IPS-20b (cell line): ENCODE measurements around the gene HIC1.

ENCODE experiments used
- H3K27ac ChIP-seq: one replicate; pipeline ENCODE4 v1.5.1; 2013; ENCODE audit warnings: low read length
- H3K27me3 ChIP-seq: 2 replicates; pipeline ENCODE4 v1.6.1; 2013; ENCODE audit warnings: mild to moderate bottlenecking, low read length, inconsistent platforms; ENCODE audit not compliant: insufficient read depth
- H3K36me3 ChIP-seq: 2 replicates; pipeline ENCODE4 v1.6.1; 2013; ENCODE audit warnings: low read depth, mild to moderate bottlenecking, inconsistent platforms, low read length, moderate library complexity; ENCODE audit not compliant: insufficient read depth
- H3K4me1 ChIP-seq: 2 replicates; pipeline ENCODE4 v1.6.1; 2013; ENCODE audit warnings: mild to moderate bottlenecking, control low read depth, inconsistent platforms, low read length, moderate library complexity; ENCODE audit not compliant: insufficient read depth
- H3K4me3 ChIP-seq: 2 replicates; pipeline ENCODE4 v1.5.1; 2013; ENCODE audit warnings: mild to moderate bottlenecking, low read length, inconsistent platforms
- H3K9ac ChIP-seq: 2 replicates; pipeline ENCODE4 v1.6.1; 2013; ENCODE audit warnings: low read depth, mild to moderate bottlenecking, inconsistent platforms, low read length, moderate library complexity
- H3K9me3 ChIP-seq: 2 replicates; pipeline ENCODE4 v1.6.1; 2013; ENCODE audit warnings: mild to moderate bottlenecking, low read depth, low read length, inconsistent platforms; ENCODE audit not compliant: insufficient read depth

The HIC1 gene

DNA sequence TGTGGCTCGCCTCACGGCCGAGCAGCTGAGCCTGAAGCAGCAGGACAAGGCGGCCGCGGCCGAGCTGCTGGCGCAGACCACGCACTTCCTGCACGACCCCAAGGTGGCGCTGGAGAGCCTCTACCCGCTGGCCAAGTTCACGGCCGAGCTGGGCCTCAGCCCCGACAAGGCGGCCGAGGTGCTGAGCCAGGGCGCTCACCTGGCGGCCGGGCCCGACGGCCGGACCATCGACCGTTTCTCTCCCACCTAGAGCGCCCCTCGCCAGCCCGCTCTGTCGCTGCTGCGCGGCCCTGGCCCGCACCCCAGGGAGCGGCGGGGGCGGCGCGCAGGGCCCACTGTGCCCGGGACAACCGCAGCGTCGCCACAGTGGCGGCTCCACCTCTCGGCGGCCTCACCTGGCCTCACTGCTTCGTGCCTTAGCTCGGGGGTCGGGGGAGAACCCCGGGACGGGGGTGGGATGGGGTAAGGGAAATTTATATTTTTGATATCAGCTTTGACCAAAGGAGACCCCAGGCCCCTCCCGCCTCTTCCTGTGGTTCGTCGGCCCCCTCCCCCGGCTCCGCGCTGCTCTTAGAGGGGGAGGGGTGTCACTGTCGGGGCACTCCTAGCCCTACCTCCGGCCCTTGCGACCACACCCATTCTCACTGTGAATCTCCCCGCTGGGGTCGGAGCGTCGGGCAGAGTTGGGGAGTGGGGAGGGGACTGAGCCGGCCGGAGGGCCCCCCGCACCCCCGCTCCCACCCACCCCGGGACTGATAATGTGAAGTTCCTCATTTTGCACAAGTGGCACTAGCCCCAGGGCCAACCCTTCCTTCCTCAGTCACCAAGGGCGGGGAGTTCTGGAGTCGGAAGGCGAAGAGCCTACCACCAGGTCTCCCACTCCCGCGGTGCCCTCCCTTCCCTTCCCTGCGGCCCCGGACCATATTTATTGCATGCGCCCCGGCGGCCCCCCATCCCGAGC lies 4.0 kb downstream of the HIC1 start:
- peak overlapping the region; percentile 30; the same call in 1 of the 2 replicates for H3K4me3 ChIP-seq
- H3K4me1 ChIP-seq, result peaks cover 13% of the 10 kb centered on the region; the same call in 1 of the 2 replicates
- no peak overlapping the region for H3K9ac ChIP-seq

DNA sequence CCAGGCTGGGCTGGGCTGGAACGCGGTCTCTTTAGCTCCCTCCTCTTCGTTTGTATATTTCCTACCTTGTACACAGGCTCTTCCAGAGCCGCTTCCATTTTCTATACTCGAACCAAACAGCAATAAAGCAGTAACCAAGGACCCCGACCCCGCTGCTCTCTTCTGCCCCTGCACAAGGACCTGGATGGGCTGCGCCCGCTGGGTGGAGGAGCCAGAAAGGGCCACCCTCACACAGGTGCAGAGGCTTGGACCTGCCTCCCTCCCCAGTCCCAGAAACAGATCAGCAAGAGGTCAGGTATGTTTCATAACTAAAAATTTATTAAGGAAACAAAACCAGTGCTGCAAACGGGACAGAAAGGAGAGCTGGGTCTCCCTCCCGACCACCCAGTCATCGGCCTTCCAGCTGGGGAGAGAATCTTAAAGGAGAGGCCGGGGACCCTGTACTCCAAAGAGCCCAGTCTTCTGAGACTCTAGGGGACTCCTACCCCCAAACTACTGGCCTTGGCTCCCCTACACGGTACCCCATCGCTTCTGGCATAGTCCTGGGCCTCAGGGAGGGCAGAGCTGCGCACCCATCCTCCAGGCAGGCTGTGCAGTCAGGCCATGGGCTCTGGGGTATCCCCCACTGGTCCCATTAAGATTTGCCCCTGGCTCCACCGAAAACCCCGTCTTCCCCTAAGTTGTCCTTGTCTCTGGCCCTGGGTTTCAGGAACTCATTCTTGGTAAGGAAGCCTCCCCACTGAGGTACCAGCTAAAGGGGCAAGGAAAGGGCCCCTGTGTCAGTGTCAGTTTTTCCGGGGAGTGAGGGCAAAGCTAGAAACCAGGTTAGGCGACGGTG lies 4.9 kb downstream of the HIC1 start:
- H3K4me3 ChIP-seq, result peak overlapping the region; percentile 30; the same call in 1 of the 2 replicates
- no peak overlapping the region for H3K27ac ChIP-seq
- peaks cover 10% of the 10 kb centered on the region; the same call in 1 of the 2 replicates for H3K36me3 ChIP-seq
- peaks cover 54% of the 10 kb centered on the region for H3K27me3 ChIP-seq
- no peak overlapping the region for H3K9ac ChIP-seq
- H3K9me3 ChIP-seq, result no peaks in the 10 kb centered on the region
- H3K4me1 ChIP-seq, result peaks cover 13% of the 10 kb centered on the region; the same call in 1 of the 2 replicates

More for the DNA sequence above, 4.0 kb downstream of the HIC1 start:
- Histone ChIP-seq H3K27me3 (peaks cover 63% of the 10 kb centered on the region), H3K36me3 (0 out of 2 replicates have a peak, but pooled peaks cover 9% of the 10 kb centered on the region), H3K27ac (no peak overlapping the region), H3K9me3 (no peaks in the 10 kb centered on the region)

DNA sequence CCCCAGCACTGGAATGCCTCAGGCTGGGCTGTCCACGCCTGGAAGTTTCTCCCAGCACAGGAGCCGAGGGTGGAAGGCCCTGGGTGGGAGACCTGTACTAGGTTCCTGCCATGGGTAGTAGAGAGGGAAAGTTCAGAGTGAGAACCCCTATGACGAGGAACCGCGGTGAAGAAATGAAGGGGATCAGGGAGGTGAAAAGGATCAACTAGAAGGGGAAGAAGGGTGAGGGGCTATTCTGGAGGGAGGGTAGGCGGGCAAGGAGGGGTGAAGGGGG lies 5.4 kb downstream of the HIC1 start:
- H3K9ac ChIP-seq, result no peak overlapping the region

DNA sequence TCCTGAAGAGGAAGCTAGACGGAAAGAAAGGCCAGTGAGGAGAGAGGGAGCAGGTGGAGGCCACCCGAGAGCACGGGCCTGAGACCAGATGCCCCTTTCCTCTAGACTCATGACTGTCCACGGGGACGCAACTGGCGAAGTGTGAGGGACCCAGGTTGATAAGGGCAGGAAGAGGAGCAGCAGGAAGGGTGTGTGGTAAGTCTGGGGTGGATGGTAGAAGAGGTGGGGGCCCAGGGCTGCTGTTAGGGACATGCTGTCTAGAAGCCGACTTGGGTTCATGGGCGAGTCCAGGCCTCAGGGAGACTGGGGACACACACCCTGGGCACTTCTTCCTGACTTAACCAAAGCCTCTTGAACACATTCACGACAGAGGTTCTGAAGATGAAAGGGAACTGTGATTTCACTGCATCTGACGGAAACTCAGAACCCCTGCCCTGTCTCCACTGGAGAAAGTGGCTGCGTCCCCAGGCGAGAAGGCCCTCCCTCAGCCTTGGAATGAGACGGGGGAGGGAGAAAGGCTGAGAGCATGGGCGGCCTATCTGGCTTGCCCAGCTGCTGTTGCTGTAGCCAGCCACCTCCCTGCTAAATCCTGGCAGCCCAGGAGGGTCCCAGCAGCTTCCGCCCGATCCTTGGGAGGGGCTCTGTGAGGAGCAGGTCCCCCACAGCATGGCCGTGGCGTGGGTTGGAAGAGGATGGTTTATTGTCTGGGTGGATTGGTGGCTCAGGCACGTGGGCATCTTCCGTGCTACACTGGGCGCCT lies 6.0 kb downstream of the HIC1 start:
- H3K4me1 ChIP-seq, result peaks cover 13% of the 10 kb centered on the region; the same call in 1 of the 2 replicates
- no peak overlapping the region for H3K27ac ChIP-seq
- H3K4me3 ChIP-seq, result no peak overlapping the region
- H3K27me3 ChIP-seq, result peaks cover 44% of the 10 kb centered on the region
- H3K9ac ChIP-seq, result no peak overlapping the region
- no peaks in the 10 kb centered on the region for H3K9me3 ChIP-seq
- H3K36me3 ChIP-seq, result peaks cover 11% of the 10 kb centered on the region; the same call in 1 of the 2 replicates

More for the DNA sequence above, 5.4 kb downstream of the HIC1 start:
- Histone ChIP-seq H3K27ac (no peak overlapping the region), H3K4me1 (peaks cover 13% of the 10 kb centered on the region; the same call in 1 of the 2 replicates), H3K36me3 (peaks cover 10% of the 10 kb centered on the region; the same call in 1 of the 2 replicates), H3K4me3 (no peak overlapping the region), H3K27me3 (peaks cover 49% of the 10 kb centered on the region), H3K9me3 (no peaks in the 10 kb centered on the region)

DNA sequence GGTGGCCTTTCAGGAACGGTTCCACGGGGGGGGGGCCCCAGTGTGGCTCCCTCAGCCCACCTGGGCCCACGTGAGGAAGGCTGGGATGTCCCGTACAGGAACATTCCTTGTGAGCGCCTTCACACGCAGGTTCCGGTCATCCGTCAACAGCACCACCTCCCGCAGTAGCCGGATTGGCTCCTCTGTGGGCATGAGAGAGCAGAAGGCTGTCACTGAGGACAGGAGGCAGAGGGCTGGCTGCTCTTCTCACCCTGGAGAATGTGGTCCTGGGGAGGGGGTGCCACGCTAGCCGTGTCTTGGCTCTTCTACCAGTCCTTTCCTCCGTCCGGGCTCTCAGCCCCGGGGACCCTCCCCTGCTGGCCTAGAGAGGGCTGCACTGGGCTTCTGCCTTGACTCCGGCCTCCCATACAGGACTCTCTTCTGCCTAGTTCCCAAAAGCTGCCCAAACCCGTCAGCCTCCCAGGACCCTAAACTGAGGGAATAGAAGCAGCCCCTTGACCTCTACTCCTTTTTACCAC lies 6.6 kb downstream of the HIC1 start:
- Histone ChIP-seq H3K4me1 (peaks cover 13% of the 10 kb centered on the region; the same call in 1 of the 2 replicates), H3K9me3 (no peaks in the 10 kb centered on the region), H3K9ac (no peak overlapping the region), H3K36me3 (peaks cover 17% of the 10 kb centered on the region; the same call in 1 of the 2 replicates), H3K27ac (no peak overlapping the region), H3K27me3 (peaks cover 37% of the 10 kb centered on the region), H3K4me3 (no peak overlapping the region)

DNA sequence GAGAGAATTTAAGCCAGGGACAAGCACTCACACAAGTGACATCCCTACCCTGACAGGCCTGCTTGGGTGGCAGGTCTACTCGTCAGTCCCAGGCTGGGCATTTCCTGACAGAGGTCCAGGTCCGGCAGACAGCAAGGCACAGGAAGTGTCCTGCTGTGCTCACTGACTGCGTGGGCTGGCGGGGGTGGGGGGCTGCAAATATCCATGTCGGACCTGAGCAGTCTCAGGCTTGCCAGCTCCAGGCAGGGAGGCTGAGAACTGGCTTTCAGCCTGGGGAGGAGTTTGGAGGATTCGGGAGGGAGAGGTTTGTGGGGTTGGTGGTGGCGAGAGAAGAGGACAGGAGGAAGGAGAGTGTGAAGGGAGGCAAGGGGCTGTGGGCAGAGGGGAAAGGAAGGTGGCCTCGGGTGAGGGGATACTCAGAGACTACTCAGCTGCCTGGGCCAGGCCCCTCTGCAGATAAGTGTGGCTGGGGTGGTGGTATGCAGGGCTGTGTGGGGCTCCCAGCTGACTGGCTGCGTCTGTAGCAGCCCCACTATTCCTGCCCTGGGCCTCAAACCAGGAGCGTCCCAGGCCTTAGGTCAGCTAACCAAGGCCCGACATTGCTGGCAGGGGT lies 7.8 kb downstream of the HIC1 start:
- H3K4me1 ChIP-seq, result peaks cover 13% of the 10 kb centered on the region; the same call in 1 of the 2 replicates
- H3K27me3 ChIP-seq, result peaks cover 33% of the 10 kb centered on the region
- H3K4me3 ChIP-seq, result 0 out of 2 replicates have a peak overlapping the region, but pooled peaks have one; percentile 11
- no peaks in the 10 kb centered on the region for H3K9me3 ChIP-seq
- H3K9ac ChIP-seq, result peak overlapping the region; percentile 39; the same call in 1 of the 2 replicates
- H3K36me3 ChIP-seq, result peaks cover 17% of the 10 kb centered on the region; the same call in 1 of the 2 replicates
- no peak overlapping the region for H3K27ac ChIP-seq

DNA sequence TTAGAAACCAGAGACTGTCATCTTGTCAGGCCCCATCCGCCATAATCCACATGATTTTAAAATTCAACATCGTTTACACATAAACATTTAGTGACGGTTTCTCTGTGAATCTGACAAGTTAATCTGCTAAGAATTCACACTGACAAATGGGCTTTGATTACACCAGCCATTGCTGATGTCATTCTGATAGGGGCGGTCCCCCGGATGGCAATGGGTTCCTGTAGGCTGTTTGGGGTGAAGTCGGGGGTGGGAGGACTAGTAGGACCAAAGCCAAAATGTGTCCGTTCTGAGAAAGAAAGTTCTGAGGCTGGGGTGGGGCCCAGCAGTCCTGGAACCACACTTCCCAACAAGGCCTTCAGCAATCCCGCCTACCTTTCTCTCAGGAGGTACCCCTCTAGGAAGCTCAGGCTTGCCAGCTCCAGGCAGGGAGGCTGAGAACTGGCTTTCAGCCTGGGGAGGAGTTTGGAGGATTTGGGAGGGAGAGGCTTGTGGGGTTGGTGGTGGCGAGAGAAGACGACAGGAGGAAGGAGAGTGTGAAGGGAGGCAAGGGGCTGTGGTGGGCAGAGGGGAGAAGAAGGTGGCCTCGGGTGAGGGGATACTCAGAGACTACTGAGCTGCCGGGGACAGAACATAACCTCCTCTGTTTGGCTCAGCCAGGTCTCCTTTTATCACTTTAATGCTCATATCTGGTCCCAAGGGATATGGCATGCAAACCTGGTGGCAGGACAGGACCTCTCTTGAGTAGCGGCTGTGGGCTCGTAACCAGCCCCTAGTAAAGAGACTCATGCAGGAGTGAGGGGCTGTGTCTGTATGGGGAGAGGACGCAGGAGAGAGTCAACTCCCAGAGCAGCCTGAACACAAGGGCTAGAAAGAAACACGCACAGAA lies 8.6 kb downstream of the HIC1 start:
- Histone ChIP-seq H3K4me1 (peaks cover 13% of the 10 kb centered on the region; the same call in 1 of the 2 replicates), H3K9ac (peak overlapping the region; percentile 39; the same call in 1 of the 2 replicates), H3K4me3 (no peak overlapping the region), H3K27me3 (peaks cover 25% of the 10 kb centered on the region), H3K27ac (no peak overlapping the region), H3K9me3 (no peaks in the 10 kb centered on the region), H3K36me3 (peaks cover 18% of the 10 kb centered on the region; the same call in 1 of the 2 replicates)

DNA sequence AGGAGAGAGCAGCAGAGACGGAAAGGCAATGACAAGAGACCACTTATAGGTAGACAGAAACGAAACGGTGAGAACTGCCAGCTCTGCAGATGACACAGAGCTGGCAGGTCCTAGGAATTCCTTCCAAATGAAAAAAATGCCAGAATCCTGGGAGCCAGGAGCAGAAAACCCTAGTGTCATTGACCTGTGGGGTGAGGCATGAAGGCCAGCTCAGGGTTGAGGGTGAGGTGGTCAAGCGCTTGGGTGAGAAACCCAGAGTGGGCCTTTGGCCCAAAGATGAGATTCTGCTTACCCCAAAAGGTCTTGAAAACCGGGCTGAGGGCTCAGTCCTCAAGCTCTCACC lies 9.2 kb downstream of the HIC1 start:
- no peak overlapping the region for H3K9ac ChIP-seq

DNA sequence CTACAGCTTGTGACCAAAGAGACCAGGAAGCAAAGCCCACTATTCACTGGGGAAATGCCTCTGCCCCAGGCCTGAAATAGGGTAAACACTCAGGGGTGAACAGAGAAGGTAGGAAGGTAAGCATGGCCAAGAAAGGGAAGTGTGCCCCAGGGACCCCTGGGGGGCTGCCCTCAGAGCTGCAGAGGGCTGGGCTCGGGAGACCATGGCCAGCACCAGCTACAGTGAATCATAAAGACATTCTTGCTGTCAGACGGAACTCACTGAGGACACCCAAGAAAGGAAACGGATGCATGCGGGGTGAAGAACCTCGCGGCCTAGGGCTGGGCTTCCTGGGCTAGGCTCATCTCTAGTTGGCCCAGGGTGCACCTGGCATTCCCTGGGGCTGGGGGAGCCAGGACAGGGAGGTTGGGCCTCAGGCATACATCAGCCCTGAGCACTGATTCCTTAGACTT lies 9.6 kb downstream of the HIC1 start:
- peaks cover 22% of the 10 kb centered on the region; the same call in 1 of the 2 replicates for H3K36me3 ChIP-seq
- H3K27me3 ChIP-seq, result peaks cover 14% of the 10 kb centered on the region
- no peak overlapping the region for H3K9ac ChIP-seq
- no peak overlapping the region for H3K4me3 ChIP-seq
- no peaks in the 10 kb centered on the region for H3K9me3 ChIP-seq
- H3K27ac ChIP-seq, result no peak overlapping the region
- H3K4me1 ChIP-seq, result peaks cover 13% of the 10 kb centered on the region; the same call in 1 of the 2 replicates

More for the DNA sequence above, 9.2 kb downstream of the HIC1 start:
- Histone ChIP-seq H3K4me1 (peaks cover 13% of the 10 kb centered on the region; the same call in 1 of the 2 replicates), H3K27ac (no peak overlapping the region), H3K4me3 (no peak overlapping the region), H3K27me3 (peaks cover 18% of the 10 kb centered on the region), H3K9me3 (no peaks in the 10 kb centered on the region), H3K36me3 (peaks cover 22% of the 10 kb centered on the region; the same call in 1 of the 2 replicates)
